K562 (cell line): ENCODE data around the gene RPUSD2. TPM values are rescaled to one million over a fixed set of nuclear protein-coding genes. Genes with fewer than 3 reads are reported as not detected.

Experiments
- C11orf30 ChIP-seq: fragments of 450-650 bp; IDR thresholded peaks from 2 replicates; pipeline ENCODE4 v1.6.1; 2016; ENCODE audit warnings: low read depth, mild to moderate bottlenecking
- CC2D1A ChIP-seq: fragments of 450-650 bp; IDR thresholded peaks from 2 replicates; pipeline ENCODE4 v1.6.1; 2017; ENCODE audit warnings: mild to moderate bottlenecking
- FOXK2 ChIP-seq, 2 experiments: fragments of 450-650 bp; IDR thresholded peaks in 1 of 2; conservative IDR thresholded peaks in 1 of 2; 2 replicates each; pipeline ENCODE4 v1.6.1; 2016; ENCODE audit warnings: low read depth in 2 of 2, mild to moderate bottlenecking in 1 of 2
- HMGXB4 ChIP-seq: sonication (generic); formaldehyde crosslinking; IDR thresholded peaks from 2 replicates; pipeline ENCODE4 v1.8.1; 2023; ENCODE audit warnings: mild to moderate bottlenecking, missing genetic modification reagents
- KAT7 ChIP-seq: sonication (generic); formaldehyde crosslinking; IDR thresholded peaks from 2 replicates; pipeline ENCODE4 v1.8.0; 2022; ENCODE audit warnings: missing genetic modification reagents, mild to moderate bottlenecking, borderline replicate concordance
- KLF10 ChIP-seq: fragments of 250-450 bp; sonication (Bioruptor Pico); IDR thresholded peaks from 2 replicates; pipeline ENCODE4 v1.6.1; 2021; ENCODE audit warnings: matching md5 sums
- NR2C2 ChIP-seq, 2 experiments: fragments of 200-800 bp in 1 of 2; sonication (Bioruptor generic) in 1 of 2; sonication (generic) in 1 of 2; formaldehyde crosslinking in 1 of 2; IDR thresholded peaks; 2 replicates each; pipeline versions ENCODE4 v1.6.1 to v1.8.0; 2016 to 2022; ENCODE audit warnings: mild to moderate bottlenecking in 1 of 2, missing compliant biosample characterization in 1 of 2, missing genetic modification characterization in 1 of 2, missing genetic modification reagents in 1 of 2
- PML ChIP-seq: IDR thresholded peaks from 2 replicates; pipeline ENCODE4 v1.6.1; 2012; ENCODE audit warnings: low read length, inconsistent platforms
- SP2 ChIP-seq: IDR thresholded peaks from 2 replicates; pipeline ENCODE4 v1.6.1; 2011; ENCODE audit warnings: mild to moderate bottlenecking, low read depth, low read length, moderate library complexity; ENCODE audit not compliant: poor library complexity, severe bottlenecking; ENCODE audit errors: extremely low read depth
- TBL1XR1 ChIP-seq, 2 experiments: IDR thresholded peaks; 2 replicates each; pipeline ENCODE4 v1.6.1; 2012; ENCODE audit warnings: improper control_type of control experiment in 2 of 2, low read length in 2 of 2, mild to moderate bottlenecking in 1 of 2
- ZBTB26 ChIP-seq: fragments of 450-650 bp; formaldehyde crosslinking; IDR thresholded peaks from 2 replicates; pipeline ENCODE4 v1.4.0; 2022; ENCODE audit warnings: missing genetic modification characterization
- ZKSCAN1 ChIP-seq: fragments of 150-350 bp; IDR thresholded peaks from 2 replicates; pipeline ENCODE4 v1.6.1; 2016; ENCODE audit warnings: low read depth, low read length
- ZNF146 ChIP-seq: IDR thresholded peaks from one replicate; pipeline ENCODE4 v1.6.1; 2018; ENCODE audit warnings: missing compliant biosample characterization; ENCODE audit not compliant: unreplicated experiment
- polyA plus RNA-seq, 8 experiments: library from polyadenylated mRNA; depleted of rRNA in 4 of 8; stranded (reverse) in 5 of 8; unstranded in 3 of 8; fragments of >200 nt; fragmentation: Nextera tagmentation in 2 of 8; fragmentation: Illumina TruSeq in 1 of 8; extraction: Ambion mirVana in 2 of 8; extraction: Trizol in 1 of 8; gene quantifications; 2 replicates each; pipeline versions ENCODE4 v1.2.1 to v1.2.3, GENCODE V29; 2011 to 2014; ENCODE audit warnings: inconsistent platforms in 1 of 8, missing spikeins in 1 of 8
- total RNA-seq, 7 experiments: library from RNA; depleted of rRNA in 6 of 7; stranded (reverse); fragments of >200 nt in 6 of 7; fragmentation: Illumina TruSeq in 2 of 7; extraction: Trizol in 2 of 7; gene quantifications; 2 replicates each; pipeline versions ENCODE4 v1.2.1 to v1.2.3, GENCODE V29; 2011 to 2021; ENCODE audit warnings: low replicate concordance in 1 of 7
- TF ChIP-seq, protein P1 (sequence below): fragments of 250-450 bp; sonication (Bioruptor Pico); IDR thresholded peaks from 2 replicates; pipeline ENCODE4 v1.8.0; 2022; ENCODE audit warnings: inconsistent platforms
- TF ChIP-seq, protein P2 (sequence below): fragments of 250-450 bp; sonication (Bioruptor Pico); IDR thresholded peaks from 2 replicates; pipeline ENCODE4 v1.9.0; 2021; ENCODE audit warnings: mild to moderate bottlenecking, inconsistent platforms

Gene RPUSD2
- total and polyA plus RNA-seq, 9 of the 15 experiments (the other 6 are each of a cell fraction or from before 2014, with no cell fraction given), result 3.7 to 30.2 (median 14.3) TPM

DNA sequence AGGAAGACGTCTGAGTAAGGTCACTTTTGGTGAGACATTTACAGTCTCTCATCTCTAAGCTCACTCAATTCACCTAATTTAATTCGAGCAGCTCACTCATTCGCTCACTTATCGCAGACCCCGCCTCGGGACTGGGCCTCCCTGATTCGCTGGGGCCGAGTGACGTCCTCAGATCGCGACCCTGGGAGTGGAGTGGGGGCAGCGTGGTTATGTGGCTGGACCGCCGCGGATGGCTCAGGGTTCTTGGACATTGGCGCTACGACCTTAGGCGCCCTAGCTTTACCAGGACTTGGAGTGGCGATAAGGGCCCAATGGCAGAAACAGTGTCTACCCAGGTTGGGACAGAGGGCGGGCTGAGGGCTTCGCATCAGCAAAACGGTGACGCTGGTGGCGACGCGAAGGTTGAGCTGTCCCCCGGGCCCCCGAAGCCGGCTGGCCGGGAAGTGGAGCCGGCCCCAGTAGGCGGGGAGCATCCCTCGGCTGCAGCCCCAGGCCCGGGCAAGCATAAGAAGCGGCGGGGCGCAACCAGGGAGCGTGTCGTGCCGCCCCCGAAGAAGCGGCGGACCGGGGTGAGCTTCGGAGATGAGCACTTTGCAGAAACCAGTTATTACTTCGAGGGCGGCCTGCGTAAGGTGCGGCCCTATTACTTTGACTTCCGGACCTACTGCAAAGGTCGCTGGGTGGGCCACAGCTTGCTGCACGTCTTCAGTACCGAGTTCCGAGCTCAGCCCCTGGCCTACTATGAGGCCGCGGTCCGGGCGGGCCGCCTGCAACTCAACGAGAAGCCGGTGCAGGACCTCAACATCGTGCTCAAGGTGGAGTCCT is at the start of gene RPUSD2 (continued):
- TF ChIP-seq CC2D1A (peak; percentile 75), C11orf30 (peak; percentile 96), ZBTB26 (CRISPR knock-in tag) (no peak; the same call in 1 of the 2 replicates), PML (no peak), KLF10 (CRISPR knock-in tag) (no peak), FOXK2 (conservative IDR thresholded peaks at IDR 0.05 in 1 of 2, IDR thresholded peaks at IDR 0.05 in 1 of 2; ENCODE audit: low read depth in 2 of 2) (peak in 1 of 2 experiments; percentile 67; a peak in 1 of 4 replicates), TBL1XR1 (IDR thresholded peaks at IDR 0.05; ENCODE audit: low read length in 2 of 2) (peak in 1 of 2 experiments; percentile 73; a peak in 1 of 4 replicates), KAT7 (CRISPR knock-in tag) (peak; percentile 62; the same call in 1 of the 2 replicates), NR2C2 (CRISPR knock-in tag; IDR thresholded peaks at IDR 0.05) (0 out of 2 replicates have a peak, but pooled peaks have one; percentile 42), NR2C2 (tag; IDR thresholded peaks at IDR 0.05) (peak; percentile 63; the same call in 1 of the 2 replicates), ZNF146 (CRISPR knock-in tag) (no peak), ZKSCAN1 (peak; percentile 61; the same call in 1 of the 2 replicates), SP2 (peak; percentile 34), HMGXB4 (CRISPR knock-in tag) (0 out of 2 replicates have a peak, but pooled peaks have one; percentile 42)
- TF ChIP-seq, protein P1, sequence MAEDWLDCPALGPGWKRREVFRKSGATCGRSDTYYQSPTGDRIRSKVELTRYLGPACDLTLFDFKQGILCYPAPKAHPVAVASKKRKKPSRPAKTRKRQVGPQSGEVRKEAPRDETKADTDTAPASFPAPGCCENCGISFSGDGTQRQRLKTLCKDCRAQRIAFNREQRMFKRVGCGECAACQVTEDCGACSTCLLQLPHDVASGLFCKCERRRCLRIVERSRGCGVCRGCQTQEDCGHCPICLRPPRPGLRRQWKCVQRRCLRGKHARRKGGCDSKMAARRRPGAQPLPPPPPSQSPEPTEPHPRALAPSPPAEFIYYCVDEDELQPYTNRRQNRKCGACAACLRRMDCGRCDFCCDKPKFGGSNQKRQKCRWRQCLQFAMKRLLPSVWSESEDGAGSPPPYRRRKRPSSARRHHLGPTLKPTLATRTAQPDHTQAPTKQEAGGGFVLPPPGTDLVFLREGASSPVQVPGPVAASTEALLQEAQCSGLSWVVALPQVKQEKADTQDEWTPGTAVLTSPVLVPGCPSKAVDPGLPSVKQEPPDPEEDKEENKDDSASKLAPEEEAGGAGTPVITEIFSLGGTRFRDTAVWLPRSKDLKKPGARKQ (CRISPR knock-in tag), result no peak
- TF ChIP-seq, protein P2, sequence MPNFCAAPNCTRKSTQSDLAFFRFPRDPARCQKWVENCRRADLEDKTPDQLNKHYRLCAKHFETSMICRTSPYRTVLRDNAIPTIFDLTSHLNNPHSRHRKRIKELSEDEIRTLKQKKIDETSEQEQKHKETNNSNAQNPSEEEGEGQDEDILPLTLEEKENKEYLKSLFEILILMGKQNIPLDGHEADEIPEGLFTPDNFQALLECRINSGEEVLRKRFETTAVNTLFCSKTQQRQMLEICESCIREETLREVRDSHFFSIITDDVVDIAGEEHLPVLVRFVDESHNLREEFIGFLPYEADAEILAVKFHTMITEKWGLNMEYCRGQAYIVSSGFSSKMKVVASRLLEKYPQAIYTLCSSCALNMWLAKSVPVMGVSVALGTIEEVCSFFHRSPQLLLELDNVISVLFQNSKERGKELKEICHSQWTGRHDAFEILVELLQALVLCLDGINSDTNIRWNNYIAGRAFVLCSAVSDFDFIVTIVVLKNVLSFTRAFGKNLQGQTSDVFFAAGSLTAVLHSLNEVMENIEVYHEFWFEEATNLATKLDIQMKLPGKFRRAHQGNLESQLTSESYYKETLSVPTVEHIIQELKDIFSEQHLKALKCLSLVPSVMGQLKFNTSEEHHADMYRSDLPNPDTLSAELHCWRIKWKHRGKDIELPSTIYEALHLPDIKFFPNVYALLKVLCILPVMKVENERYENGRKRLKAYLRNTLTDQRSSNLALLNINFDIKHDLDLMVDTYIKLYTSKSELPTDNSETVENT (CRISPR knock-in tag), result peak; percentile 75; the same call in 1 of the 2 replicates
